Loucy (cell line): Measurements from ENCODE around the gene ASPDH.

ENCODE experiments used
- CTCF ChIP-seq: fragments of 200-600 bp; sonication (generic); conservative IDR thresholded peaks from 2 replicates; pipeline ENCODE4 v1.5.1; 2014; ENCODE audit warnings: mild to moderate bottlenecking, antibody characterized with exemption, low read length
- EZH2phosphoT487 ChIP-seq: fragments of 200-600 bp; IDR thresholded peaks from 2 replicates; pipeline ENCODE4 v1.6.1; 2018; ENCODE audit warnings: antibody characterized with exemption, mild to moderate bottlenecking, moderate library complexity, borderline replicate concordance

- TF ChIP-seq CTCF (no peak), EZH2phosphoT487 (no peak)
These were observed 48.7 kb downstream of the ASPDH start for GRCh38 chr19:50465000-50465399.
